ENCODE results near the gene HMCN2.

GRCh38 chr9:130291474-130291873 is 25.9 kb downstream of the HMCN2 start:
- TF ChIP-seq ATF3 (IDR thresholded peaks at IDR 0.05) (no peak), FOXA1 (IDR thresholded peaks at IDR 0.05) (no peak), SP1 (IDR thresholded peaks at IDR 0.05) (no peak), CTCF (IDR thresholded peaks at IDR 0.05; ENCODE audit: low read depth, low read length, missing input control) (no peak), GABPA (IDR thresholded peaks at IDR 0.05 in 1 of 2, conservative IDR thresholded peaks at IDR 0.05 in 1 of 2) (no peak), JUND (IDR thresholded peaks at IDR 0.05) (no peak), REST (IDR thresholded peaks at IDR 0.05) (no peak), YY1 (IDR thresholded peaks at IDR 0.05) (no peak), ZBTB33 (IDR thresholded peaks at IDR 0.05) (no peak), RXRA (IDR thresholded peaks at IDR 0.05) (no peak), RAD21 (IDR thresholded peaks at IDR 0.05) (no peak), EGR1 (IDR thresholded peaks at IDR 0.05; ENCODE audit: low read depth in 2 of 2) (no peak)

Measured in liver (tissue), 3 donors.